Gastrocnemius medialis (tissue), 4 donors: Measurements from ENCODE around the gene KIAA0930.

Experiments used
- POLR2A ChIP-seq, 2 donors: fragments of 450-650 bp; IDR thresholded peaks; one replicate each; pipeline ENCODE4 v1.6.1; 2017; ENCODE audit warnings: antibody characterized with exemption in 2 of 2, mild to moderate bottlenecking in 2 of 2, moderate library complexity in 2 of 2
- TF ChIP-seq, protein P1 (sequence below), 5 experiments: fragments of 450-650 bp in 3 of 5; fragments of 200-600 bp in 2 of 5; sonication (generic) in 2 of 5; IDR thresholded peaks in 4 of 5; conservative IDR thresholded peaks in 1 of 5; 1 replicate in 4 of 5; 2 replicates in 1 of 5; pipeline ENCODE4 v1.5.1; 2016 to 2019; ENCODE audit warnings: antibody characterized with exemption in 5 of 5, mild to moderate bottlenecking in 3 of 5, moderate library complexity in 3 of 5

DNA sequence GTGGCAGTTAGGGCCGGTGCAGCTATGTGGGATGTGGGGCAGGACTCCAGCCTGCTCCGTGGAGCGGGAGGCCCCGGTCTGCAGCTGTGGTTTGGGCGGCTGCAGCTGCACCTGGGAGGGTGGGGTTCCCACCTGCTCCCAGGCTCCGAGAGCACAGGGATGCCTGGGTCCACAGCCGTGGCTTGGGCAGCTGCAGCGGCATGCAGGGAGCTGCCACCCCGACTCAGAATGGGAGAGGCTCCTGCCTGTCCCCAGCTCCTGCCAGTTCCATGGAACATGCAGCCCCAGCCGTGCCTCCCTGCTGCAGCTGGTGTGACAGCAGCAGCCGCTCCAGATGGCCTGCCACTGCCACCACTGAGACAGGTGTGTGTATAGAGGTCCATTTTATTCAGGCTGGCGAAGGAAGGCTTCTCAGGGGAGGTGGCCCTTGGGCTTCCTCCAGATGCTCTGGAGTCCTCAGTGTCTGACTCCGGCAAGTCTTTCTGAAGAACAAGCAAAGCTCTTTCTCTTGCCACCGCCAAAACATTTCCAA, 22.3 kb upstream of the KIAA0930 start:
- TF ChIP-seq, protein P1, sequence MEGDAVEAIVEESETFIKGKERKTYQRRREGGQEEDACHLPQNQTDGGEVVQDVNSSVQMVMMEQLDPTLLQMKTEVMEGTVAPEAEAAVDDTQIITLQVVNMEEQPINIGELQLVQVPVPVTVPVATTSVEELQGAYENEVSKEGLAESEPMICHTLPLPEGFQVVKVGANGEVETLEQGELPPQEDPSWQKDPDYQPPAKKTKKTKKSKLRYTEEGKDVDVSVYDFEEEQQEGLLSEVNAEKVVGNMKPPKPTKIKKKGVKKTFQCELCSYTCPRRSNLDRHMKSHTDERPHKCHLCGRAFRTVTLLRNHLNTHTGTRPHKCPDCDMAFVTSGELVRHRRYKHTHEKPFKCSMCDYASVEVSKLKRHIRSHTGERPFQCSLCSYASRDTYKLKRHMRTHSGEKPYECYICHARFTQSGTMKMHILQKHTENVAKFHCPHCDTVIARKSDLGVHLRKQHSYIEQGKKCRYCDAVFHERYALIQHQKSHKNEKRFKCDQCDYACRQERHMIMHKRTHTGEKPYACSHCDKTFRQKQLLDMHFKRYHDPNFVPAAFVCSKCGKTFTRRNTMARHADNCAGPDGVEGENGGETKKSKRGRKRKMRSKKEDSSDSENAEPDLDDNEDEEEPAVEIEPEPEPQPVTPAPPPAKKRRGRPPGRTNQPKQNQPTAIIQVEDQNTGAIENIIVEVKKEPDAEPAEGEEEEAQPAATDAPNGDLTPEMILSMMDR (IDR thresholded peaks at IDR 0.05 in 4 of 5, conservative IDR thresholded peaks at IDR 0.05 in 1 of 5): no peak
- no peak for TF ChIP-seq POLR2A (IDR thresholded peaks at IDR 0.05)
